WTC11 (cell line): ENCODE results near the gene FRMD5. TPM values are rescaled to one million over a fixed set of nuclear protein-coding genes. Genes with fewer than 3 reads are reported as not detected.

Experiments
- ATAC-seq: fragments of 200-7000 bp; cut with Tn5 transposase; 2 replicates; pipeline ENCODE4 v1.10.0; 2021; ENCODE audit warnings: mild to moderate bottlenecking, moderate library complexity
- CTCF ChIA-PET: fragments of 300-600 bp; sonication (Branson Sonifier 250); formaldehyde crosslinking; loops from one replicate; lab custom pipeline; 2021; ENCODE audit warnings: antibody characterized with exemption; lab: Charles Lee
- POLR2A ChIA-PET: fragments of 350-600 bp; sonication (Branson Sonifier 250); formaldehyde crosslinking; loops from one replicate; lab custom pipeline; 2021; ENCODE audit warnings: antibody characterized with exemption; lab: Charles Lee
- DNase-seq: peaks from one replicate; pipeline ENCODE4 v3.0.0; 2021; ENCODE audit warnings: low spot score
- H3K27ac Mint-ChIP-seq: 2 replicates; pipeline ENCODE4 v1.8.0; 2021; ENCODE audit warnings: mixed read lengths
- H3K27me3 Mint-ChIP-seq: 2 replicates; pipeline ENCODE4 v1.8.0; 2021; ENCODE audit warnings: low read depth, mild to moderate bottlenecking, moderate library complexity, mixed read lengths
- H3K36me3 Mint-ChIP-seq: 2 replicates; pipeline ENCODE4 v1.8.0; 2021; ENCODE audit warnings: mixed read lengths
- H3K4me1 Mint-ChIP-seq: 2 replicates; pipeline ENCODE4 v1.8.0; 2022; ENCODE audit warnings: mixed read lengths
- H3K4me3 Mint-ChIP-seq: 2 replicates; pipeline ENCODE4 v1.8.0; 2021; ENCODE audit warnings: mild to moderate bottlenecking, moderate library complexity, mixed read lengths
- H3K9me3 Mint-ChIP-seq: 2 replicates; pipeline ENCODE4 v1.8.0; 2021; ENCODE audit warnings: mixed read lengths
- AFF4 ChIP-seq: sonication (generic); formaldehyde crosslinking; IDR thresholded peaks from 2 replicates; pipeline ENCODE4 v1.8.1; 2023; ENCODE audit warnings: mild to moderate bottlenecking, missing genetic modification reagents, borderline replicate concordance
- ATF1 ChIP-seq: sonication (generic); formaldehyde crosslinking; IDR thresholded peaks from 2 replicates; pipeline ENCODE4 v1.8.1; 2023; ENCODE audit warnings: mild to moderate bottlenecking, moderate library complexity, missing genetic modification reagents
- CBFB ChIP-seq: sonication (generic); formaldehyde crosslinking; IDR thresholded peaks from 2 replicates; pipeline ENCODE4 v1.8.1; 2022; ENCODE audit warnings: mild to moderate bottlenecking, low read depth, missing genetic modification reagents
- CDX4 ChIP-seq: fragments of 250-450 bp; sonication (Bioruptor Pico); IDR thresholded peaks from 2 replicates; pipeline ENCODE4 v1.9.0; 2021; ENCODE audit warnings: moderate library complexity, mild to moderate bottlenecking, inconsistent platforms, borderline replicate concordance
- E2F1 ChIP-seq: sonication (generic); formaldehyde crosslinking; IDR thresholded peaks from 2 replicates; pipeline ENCODE4 v1.8.0; 2022; ENCODE audit warnings: mild to moderate bottlenecking, missing genetic modification reagents
- ELF4 ChIP-seq: sonication (generic); formaldehyde crosslinking; IDR thresholded peaks from 2 replicates; pipeline ENCODE4 v1.8.1; 2022; ENCODE audit warnings: low read depth, mild to moderate bottlenecking, moderate library complexity, missing genetic modification reagents
- NFYB ChIP-seq: sonication (generic); formaldehyde crosslinking; conservative IDR thresholded peaks from 2 replicates; pipeline ENCODE4 v1.8.0; 2022; ENCODE audit warnings: low read depth, missing genetic modification reagents
- NR3C1 ChIP-seq: sonication (generic); formaldehyde crosslinking; conservative IDR thresholded peaks from 2 replicates; pipeline ENCODE4 v1.8.1; 2023; ENCODE audit warnings: low read depth, mild to moderate bottlenecking, missing genetic modification reagents
- SMAD3 ChIP-seq: sonication (generic); formaldehyde crosslinking; IDR thresholded peaks from 2 replicates; pipeline ENCODE4 v1.8.0; 2022; ENCODE audit warnings: missing genetic modification reagents, mild to moderate bottlenecking, borderline replicate concordance
- ZNF121 ChIP-seq: sonication (generic); formaldehyde crosslinking; IDR thresholded peaks from 2 replicates; pipeline ENCODE4 v1.8.0; 2023; ENCODE audit warnings: missing genetic modification reagents
- ZNF532 ChIP-seq: fragments of 250-450 bp; sonication (Bioruptor Pico); IDR thresholded peaks from 2 replicates; pipeline ENCODE4 v1.9.0; 2021; ENCODE audit warnings: mild to moderate bottlenecking, borderline replicate concordance
- total RNA-seq: library from RNA; stranded (reverse); gene quantifications from 3 replicates; pipeline ENCODE4 v1.2.3, GENCODE V29; 2021
- TF ChIP-seq, protein P1 (sequence below): sonication (generic); formaldehyde crosslinking; conservative IDR thresholded peaks from 2 replicates; pipeline ENCODE4 v1.8.1; 2023; ENCODE audit warnings: mild to moderate bottlenecking, low read depth, missing genetic modification reagents, moderate library complexity

FRMD5 gene
- total RNA-seq, 1 experiment from 2014 or later = 14.1 TPM

DNA sequence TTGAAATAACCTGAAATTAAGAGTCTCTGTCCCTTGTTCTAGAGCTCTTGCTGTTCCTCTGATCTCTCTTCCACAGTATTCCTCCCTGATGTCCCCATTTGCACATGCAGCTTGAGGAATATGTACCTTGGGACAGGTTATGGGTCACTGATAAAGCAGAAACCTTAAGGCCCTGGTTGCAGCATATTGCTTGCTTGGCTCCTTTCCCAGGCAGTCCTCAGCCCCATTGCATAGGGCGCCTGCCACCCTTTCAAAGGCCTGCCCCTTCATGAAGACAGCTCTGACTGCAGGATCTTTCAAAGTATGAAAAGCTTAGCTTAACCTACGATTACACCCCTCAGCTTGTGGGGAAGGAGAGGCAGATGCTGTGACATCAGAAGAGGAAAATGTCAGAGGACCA, 316.6 kb downstream of the FRMD5 start:
- Mint-ChIP-seq H3K36me3 (peaks cover 17% of the 10 kb centered on the region), H3K9me3 (no peaks in the 10 kb centered on the region), H3K27ac (peak overlapping the region; percentile 45; the same call in 1 of the 2 replicates), H3K4me3 (no peak overlapping the region), H3K27me3 (no peaks in the 10 kb centered on the region)
- no peak for DNase-seq
- ATAC-seq = no peak
- ChIA-PET POLR2A (interaction anchor here (0.6 to 0.7 kb wide), 2 partner anchors 175 to 317 kb away, joined by 4 read pairs; partner anchors contain the start of gene FRMD5), CTCF (interaction anchor here (1.2 kb wide), 1 partner anchor 81 kb away, joined by 4 read pairs; no protein-coding TSS in a partner anchor)
- no peak for TF ChIP-seq ZNF121 (CRISPR knock-in tag)
- TF ChIP-seq CBFB (CRISPR knock-in tag) = no peak
- TF ChIP-seq, protein P1, sequence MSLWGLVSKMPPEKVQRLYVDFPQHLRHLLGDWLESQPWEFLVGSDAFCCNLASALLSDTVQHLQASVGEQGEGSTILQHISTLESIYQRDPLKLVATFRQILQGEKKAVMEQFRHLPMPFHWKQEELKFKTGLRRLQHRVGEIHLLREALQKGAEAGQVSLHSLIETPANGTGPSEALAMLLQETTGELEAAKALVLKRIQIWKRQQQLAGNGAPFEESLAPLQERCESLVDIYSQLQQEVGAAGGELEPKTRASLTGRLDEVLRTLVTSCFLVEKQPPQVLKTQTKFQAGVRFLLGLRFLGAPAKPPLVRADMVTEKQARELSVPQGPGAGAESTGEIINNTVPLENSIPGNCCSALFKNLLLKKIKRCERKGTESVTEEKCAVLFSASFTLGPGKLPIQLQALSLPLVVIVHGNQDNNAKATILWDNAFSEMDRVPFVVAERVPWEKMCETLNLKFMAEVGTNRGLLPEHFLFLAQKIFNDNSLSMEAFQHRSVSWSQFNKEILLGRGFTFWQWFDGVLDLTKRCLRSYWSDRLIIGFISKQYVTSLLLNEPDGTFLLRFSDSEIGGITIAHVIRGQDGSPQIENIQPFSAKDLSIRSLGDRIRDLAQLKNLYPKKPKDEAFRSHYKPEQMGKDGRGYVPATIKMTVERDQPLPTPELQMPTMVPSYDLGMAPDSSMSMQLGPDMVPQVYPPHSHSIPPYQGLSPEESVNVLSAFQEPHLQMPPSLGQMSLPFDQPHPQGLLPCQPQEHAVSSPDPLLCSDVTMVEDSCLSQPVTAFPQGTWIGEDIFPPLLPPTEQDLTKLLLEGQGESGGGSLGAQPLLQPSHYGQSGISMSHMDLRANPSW = no peak
- TF ChIP-seq E2F1 (CRISPR knock-in tag) = no peak
- TF ChIP-seq, all 79 proteins: peak for 0
- H3K4me1 Mint-ChIP-seq = peaks cover 16% of the 10 kb centered on the region

DNA sequence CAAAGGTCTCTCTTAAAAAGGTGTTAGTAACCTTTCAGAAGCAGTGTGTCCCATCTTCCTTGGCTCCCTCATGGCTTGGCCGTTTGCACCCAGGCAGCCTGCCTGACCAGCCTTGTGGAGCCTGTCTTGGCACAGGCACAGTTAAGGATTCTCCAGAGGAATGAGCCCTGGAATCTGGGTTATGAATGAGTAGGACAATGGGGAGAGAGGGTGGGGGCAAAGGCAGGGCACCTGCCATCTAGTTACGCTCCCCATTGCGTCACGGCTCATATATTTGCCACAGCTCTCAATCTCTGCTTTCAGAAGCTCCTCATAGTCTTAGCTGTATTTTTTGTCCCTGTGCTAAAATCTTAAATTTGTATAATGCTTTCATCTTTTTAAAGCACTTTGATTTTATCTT, 317.7 kb downstream of the FRMD5 start:
- H3K27me3 Mint-ChIP-seq = no peaks in the 10 kb centered on the region
- H3K4me3 Mint-ChIP-seq = no peak overlapping the region
- DNase-seq (no peak), ATAC-seq (no peak)
- H3K4me1 Mint-ChIP-seq = peaks cover 16% of the 10 kb centered on the region
- H3K9me3 Mint-ChIP-seq = no peaks in the 10 kb centered on the region
- no peak overlapping the region for H3K27ac Mint-ChIP-seq
- ChIA-PET CTCF (interaction anchor here (0.7 kb wide), 1 partner anchor 9 kb away, joined by 3 read pairs; no protein-coding TSS in a partner anchor), POLR2A (no interaction called here)
- peaks cover 13% of the 10 kb centered on the region for H3K36me3 Mint-ChIP-seq
- no peak for TF ChIP-seq CDX4 (CRISPR knock-in tag)
- no peak for TF ChIP-seq SMAD3 (CRISPR knock-in tag)
- TF ChIP-seq NFYB (CRISPR knock-in tag) = no peak
- no peak for TF ChIP-seq ELF4 (CRISPR knock-in tag)
- TF ChIP-seq NR3C1 (CRISPR knock-in tag) = no peak
- no peak for TF ChIP-seq AFF4
- no peak for TF ChIP-seq ZNF532 (CRISPR knock-in tag)
- TF ChIP-seq ATF1 (CRISPR knock-in tag) = no peak
